Activated CD4-positive, alpha-beta T cell treated with anti-CD3 and anti-CD28 coated beads for 36 hours (primary cell): Measurements from ENCODE around the gene ELOVL6. TPM values are rescaled to one million over a fixed set of nuclear protein-coding genes. Genes with fewer than 3 reads are reported as not detected.
A peak's percentile ranks its signal among the peaks of the same experiment; 100 is the strongest.
"Not testable (repeated sequence)": the region's sequence is repeated elsewhere in the genome, so short reads cannot be mapped to it uniquely, and the experiment has no call there.

Experiments
- ATAC-seq: fragments of 200-7000 bp; cut with Tn5 transposase; one replicate; pipeline ENCODE4 v1.10.0; 2021; ENCODE audit warnings: mild to moderate bottlenecking, moderate library complexity
- CTCF ChIA-PET: fragments of 350-600 bp; sonication (Branson Sonifier 250); formaldehyde crosslinking; loops from one replicate; lab custom pipeline; 2021; ENCODE audit warnings: antibody characterized with exemption; lab: Charles Lee
- POLR2A ChIA-PET: fragments of 350-600 bp; sonication (Branson Sonifier 250); formaldehyde crosslinking; loops from one replicate; lab custom pipeline; 2021; ENCODE audit warnings: antibody characterized with exemption, inconsistent platforms; lab: Charles Lee
- DNase-seq: peaks from one replicate; pipeline ENCODE4 v3.0.0-alpha.2; 2020
- H3K27ac Mint-ChIP-seq: one replicate; pipeline ENCODE4 v1.8.0; 2021; ENCODE audit warnings: mixed read lengths
- H3K27me3 Mint-ChIP-seq: one replicate; pipeline ENCODE4 v1.8.0; 2021; ENCODE audit warnings: mixed read lengths
- H3K36me3 Mint-ChIP-seq: one replicate; pipeline ENCODE4 v1.8.0; 2021; ENCODE audit warnings: low read depth, mixed read lengths
- H3K4me1 Mint-ChIP-seq: one replicate; pipeline ENCODE4 v1.8.0; 2021; ENCODE audit warnings: mixed read lengths
- H3K4me3 Mint-ChIP-seq: one replicate; pipeline ENCODE4 v1.8.0; 2021; ENCODE audit warnings: mild to moderate bottlenecking, moderate library complexity, mixed read lengths
- H3K9me3 Mint-ChIP-seq: one replicate; pipeline ENCODE4 v1.8.0; 2021; ENCODE audit warnings: low read depth, mixed read lengths
- intact Hi-C, 2 experiments: fragments of 100-400 bp; cut with DNase I in 1 of 2; cut with micrococcal nuclease in 1 of 2; formaldehyde crosslinking; loops; one replicate each; pipeline versions ENCODE4 v1.14.2 to v1.15.1; 2022 to 2024; cut with DNase I, micrococcal nuclease
- total RNA-seq, 2 experiments: library from RNA; stranded (reverse); gene quantifications; one replicate each; pipeline ENCODE4 v1.2.3, GENCODE V29; 2021

ELOVL6 gene
- total RNA-seq, 2 experiments from 2014 or later, result 10.2 TPM

DNA sequence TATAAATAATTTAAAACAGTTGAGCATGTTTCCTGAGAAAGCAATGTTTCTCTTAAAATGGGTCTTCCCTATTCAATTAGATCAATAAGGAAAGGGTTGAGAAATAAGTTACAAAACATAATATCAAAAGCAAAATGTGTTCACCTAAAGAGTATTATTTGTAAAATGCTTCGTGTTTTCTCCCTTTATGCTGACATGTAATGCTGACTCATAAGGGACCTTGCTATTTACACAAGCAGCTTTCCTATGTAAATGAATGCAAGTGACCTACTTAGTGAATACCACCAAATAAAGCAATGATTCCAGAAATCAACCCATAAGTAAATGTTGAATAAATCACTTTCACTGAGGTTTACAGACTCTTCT, 91.5 kb downstream of the ELOVL6 start:
- intact Hi-C loops, result no loop called here
- Mint-ChIP-seq H3K27ac (no peak overlapping the region), H3K4me1 (peaks cover 1% of the 10 kb centered on the region), H3K27me3 (no peaks in the 10 kb centered on the region), H3K4me3 (no peak overlapping the region), H3K36me3 (no peaks in the 10 kb centered on the region), H3K9me3 (no peaks in the 10 kb centered on the region)
- POLR2A ChIA-PET, result no interaction called here
- CTCF ChIA-PET, result no interaction called here
- ATAC-seq (no peak), DNase-seq (no peak)

DNA sequence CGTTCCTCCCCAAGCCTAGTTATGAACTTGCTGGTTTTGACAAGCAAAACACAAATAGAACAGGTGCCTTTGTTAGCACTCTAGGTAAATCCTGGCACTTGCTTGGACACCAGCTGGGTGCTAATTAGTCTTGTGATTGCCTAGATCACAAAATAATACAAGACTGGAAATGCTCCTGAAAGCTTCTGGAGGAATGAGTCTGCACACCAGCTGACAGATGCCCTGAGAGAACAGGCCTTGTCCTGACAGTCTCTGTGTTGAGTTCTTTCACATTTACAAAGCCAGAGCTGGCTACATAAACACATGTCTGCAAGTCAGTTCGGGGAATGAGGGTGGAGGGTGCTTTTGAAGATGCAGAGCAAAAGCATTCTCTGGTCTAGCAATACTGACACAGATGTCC, 93.8 kb downstream of the ELOVL6 start:
- Mint-ChIP-seq H3K27me3 (no peaks in the 10 kb centered on the region), H3K27ac (no peak overlapping the region), H3K9me3 (no peaks in the 10 kb centered on the region), H3K4me1 (peaks cover 1% of the 10 kb centered on the region), H3K36me3 (no peaks in the 10 kb centered on the region), H3K4me3 (no peak overlapping the region)
- CTCF ChIA-PET, result interaction anchor here (0.8 kb wide), 1 partner anchor 59 kb away, joined by 3 read pairs; no protein-coding TSS in a partner anchor
- ATAC-seq (no peak), DNase-seq (no peak)
- POLR2A ChIA-PET, result no interaction called here
- intact Hi-C loops, result no loop called here

DNA sequence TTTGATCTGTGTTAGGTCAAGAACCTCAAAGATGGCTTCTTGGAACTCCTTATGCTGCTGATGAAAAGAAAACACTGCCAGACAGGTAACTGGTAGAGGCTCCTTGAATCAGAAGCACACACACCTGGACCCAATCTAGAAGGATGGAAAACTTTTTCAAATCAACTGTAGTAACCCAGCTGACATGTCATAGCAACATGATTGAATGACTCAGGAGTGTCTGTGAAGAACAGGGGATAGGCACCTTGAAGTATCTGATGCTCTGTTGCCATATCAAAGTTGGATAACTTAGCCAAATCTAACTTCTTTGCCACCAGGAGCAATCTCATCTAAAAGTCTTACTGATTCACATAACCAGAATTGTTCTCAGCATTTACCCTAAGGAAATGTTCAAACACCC, 98.8 kb downstream of the ELOVL6 start:
- POLR2A ChIA-PET, result no interaction called here

DNA sequence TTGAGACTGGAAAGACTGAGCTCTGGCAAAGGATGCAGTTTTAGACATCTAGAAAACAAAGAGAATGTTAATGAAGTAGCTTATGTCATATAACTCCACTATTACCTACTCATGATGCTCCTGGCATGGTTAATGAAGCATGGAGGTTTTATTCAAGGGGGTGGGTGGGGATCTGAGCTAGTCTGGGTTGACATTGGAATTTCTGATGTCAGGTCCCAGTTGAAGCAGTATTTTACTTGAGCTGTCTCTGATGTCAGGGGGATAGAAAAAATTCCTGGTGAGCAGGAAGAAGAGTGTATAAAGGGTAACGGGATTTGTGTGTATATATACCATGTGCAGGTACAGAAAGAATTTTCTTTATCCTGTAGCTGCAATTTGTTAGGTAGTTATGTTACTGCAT, 102.0 kb downstream of the ELOVL6 start:
- H3K9me3 Mint-ChIP-seq, result no peaks in the 10 kb centered on the region
- intact Hi-C loops, result no loop called here
- no peak overlapping the region for H3K4me3 Mint-ChIP-seq
- ATAC-seq (no peak), DNase-seq (no peak)
- H3K36me3 Mint-ChIP-seq, result no peaks in the 10 kb centered on the region
- H3K27ac Mint-ChIP-seq, result no peak overlapping the region
- ChIA-PET CTCF (interaction anchor here (0.7 to 1.4 kb wide), 2 partner anchors 18 to 23 kb away, joined by 3 to 4 read pairs; no protein-coding TSS in a partner anchor), POLR2A (interaction anchor here (0.7 kb wide), 1 partner anchor 9 kb away, joined by 3 read pairs; no protein-coding TSS in a partner anchor)
- H3K27me3 Mint-ChIP-seq, result no peaks in the 10 kb centered on the region
- peaks cover 5% of the 10 kb centered on the region for H3K4me1 Mint-ChIP-seq

More for the DNA sequence above, 98.8 kb downstream of the ELOVL6 start:
- Mint-ChIP-seq H3K9me3 (no peaks in the 10 kb centered on the region), H3K4me1 (peaks cover 2% of the 10 kb centered on the region), H3K27me3 (no peaks in the 10 kb centered on the region), H3K27ac (no peak overlapping the region), H3K4me3 (no peak overlapping the region), H3K36me3 (no peaks in the 10 kb centered on the region)
- intact Hi-C loops, result no loop called here
- ATAC-seq (peak; percentile 51), DNase-seq (no peak)
- CTCF ChIA-PET, result no interaction called here

DNA sequence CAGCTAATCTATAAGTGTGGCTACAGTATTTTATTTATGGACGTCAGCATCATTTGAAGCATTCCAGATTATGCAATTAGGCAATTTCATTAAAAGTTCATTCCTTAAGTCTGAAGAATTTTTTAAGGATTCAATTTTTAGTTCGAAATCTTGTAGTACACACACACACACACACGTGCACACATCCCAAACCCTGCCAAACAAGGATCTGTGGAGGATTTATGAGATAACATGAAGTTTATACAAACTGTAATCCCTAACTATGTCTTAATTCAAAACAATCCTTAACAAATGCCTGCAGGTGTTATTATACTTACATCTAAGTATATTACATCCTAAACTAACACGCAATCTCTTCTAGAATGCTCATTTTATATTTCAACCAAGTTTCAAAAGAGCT, 105.8 kb downstream of the ELOVL6 start:
- ChIA-PET CTCF (interaction anchor here (1.0 kb wide), 1 partner anchor 43 kb away, joined by 3 read pairs; no protein-coding TSS in a partner anchor), POLR2A (no interaction called here)
- Mint-ChIP-seq H3K36me3 (peaks cover 10% of the 10 kb centered on the region), H3K27me3 (no peaks in the 10 kb centered on the region), H3K4me3 (no peak overlapping the region), H3K4me1 (peaks cover 38% of the 10 kb centered on the region), H3K9me3 (peaks cover 2% of the 10 kb centered on the region), H3K27ac (no peak overlapping the region)
- ATAC-seq, result no peak
- no peak for DNase-seq
- intact Hi-C loops, result no loop called here

DNA sequence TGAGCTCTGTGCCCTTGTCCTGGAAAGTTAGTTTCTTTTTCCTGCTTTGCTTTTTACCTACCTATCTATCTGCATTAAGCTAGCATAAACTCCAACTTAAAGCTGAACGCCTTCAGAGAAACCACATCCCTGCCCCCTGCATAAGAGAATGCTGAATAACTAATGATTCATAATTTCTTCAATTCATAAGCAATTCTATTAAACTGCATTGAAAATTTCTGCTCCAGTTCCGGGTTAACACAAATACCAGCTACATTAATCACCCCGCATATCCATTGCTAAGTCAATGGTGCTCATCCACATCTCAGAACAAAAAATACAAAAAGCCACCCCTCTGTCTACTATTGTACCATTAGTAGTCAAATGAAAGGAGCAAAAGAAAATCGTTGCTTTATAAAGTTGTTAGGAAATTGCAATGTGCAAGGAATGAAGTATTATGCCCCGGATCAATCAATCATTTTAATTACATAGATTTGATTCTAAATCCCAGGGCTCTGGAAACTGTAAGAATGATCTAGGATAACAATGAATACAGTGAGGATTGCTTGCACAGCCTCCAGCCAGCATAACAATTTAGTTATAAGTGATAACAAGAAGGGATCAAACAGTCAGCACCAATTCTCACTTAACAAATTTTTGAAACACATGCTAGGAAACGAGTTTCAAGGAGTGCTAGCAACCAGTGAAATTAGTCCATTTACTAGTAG, 106.8 kb downstream of the ELOVL6 start:
- H3K27ac Mint-ChIP-seq, result peak overlapping the region; percentile 4
- H3K4me1 Mint-ChIP-seq, result peaks cover 49% of the 10 kb centered on the region
- intact Hi-C loops, result no loop called here
- H3K36me3 Mint-ChIP-seq, result peaks cover 10% of the 10 kb centered on the region
- peaks cover 2% of the 10 kb centered on the region for H3K9me3 Mint-ChIP-seq
- no peak overlapping the region for H3K4me3 Mint-ChIP-seq
- CTCF ChIA-PET, result interaction anchor here (1.0 kb wide), 1 partner anchor 42 kb away, joined by 3 read pairs; no protein-coding TSS in a partner anchor
- ATAC-seq, result no peak
- no peak for DNase-seq
- H3K27me3 Mint-ChIP-seq, result no peaks in the 10 kb centered on the region
- POLR2A ChIA-PET, result no interaction called here

DNA sequence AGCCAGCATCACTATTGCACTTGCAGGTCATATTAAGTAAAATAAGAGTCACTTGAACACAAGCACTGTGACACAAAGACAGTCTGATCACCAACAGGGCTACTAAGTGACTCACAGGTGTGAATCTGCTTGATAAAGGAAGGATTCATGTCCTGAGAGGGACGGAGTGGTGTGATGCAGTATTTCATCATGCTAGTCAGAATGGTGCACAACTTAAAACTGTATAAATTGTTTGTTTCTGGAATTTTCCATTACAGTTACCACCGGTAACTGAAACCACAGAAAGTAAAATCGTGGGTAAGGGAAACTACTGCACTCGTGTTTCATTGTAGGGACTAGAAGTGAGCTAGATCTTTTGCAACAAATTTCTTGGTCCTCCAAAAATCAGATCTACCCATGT, 109.7 kb downstream of the ELOVL6 start:
- intact Hi-C loops, result loop anchor here (1.0 to 5.0 kb wide), 7 partner anchors 77 to 656 kb away; partner anchors contain the start of genes GAR1 (in 1 of the 2) and SEC24B (in 1 of the 2)
- CTCF ChIA-PET, result interaction anchor here (0.7 to 1.4 kb wide), 7 partner anchors 23 to 424 kb away, joined by 3 to 5 read pairs (median 3); no protein-coding TSS in a partner anchor
- Mint-ChIP-seq H3K9me3 (peaks cover 2% of the 10 kb centered on the region), H3K4me1 (peaks cover 68% of the 10 kb centered on the region), H3K36me3 (peaks cover 12% of the 10 kb centered on the region), H3K27me3 (no peaks in the 10 kb centered on the region), H3K4me3 (peak overlapping the region; percentile 43), H3K27ac (peak overlapping the region; percentile 96)
- ATAC-seq, result peak; percentile 90
- POLR2A ChIA-PET, result no interaction called here
- DNase-seq, result peak; percentile 62

DNA sequence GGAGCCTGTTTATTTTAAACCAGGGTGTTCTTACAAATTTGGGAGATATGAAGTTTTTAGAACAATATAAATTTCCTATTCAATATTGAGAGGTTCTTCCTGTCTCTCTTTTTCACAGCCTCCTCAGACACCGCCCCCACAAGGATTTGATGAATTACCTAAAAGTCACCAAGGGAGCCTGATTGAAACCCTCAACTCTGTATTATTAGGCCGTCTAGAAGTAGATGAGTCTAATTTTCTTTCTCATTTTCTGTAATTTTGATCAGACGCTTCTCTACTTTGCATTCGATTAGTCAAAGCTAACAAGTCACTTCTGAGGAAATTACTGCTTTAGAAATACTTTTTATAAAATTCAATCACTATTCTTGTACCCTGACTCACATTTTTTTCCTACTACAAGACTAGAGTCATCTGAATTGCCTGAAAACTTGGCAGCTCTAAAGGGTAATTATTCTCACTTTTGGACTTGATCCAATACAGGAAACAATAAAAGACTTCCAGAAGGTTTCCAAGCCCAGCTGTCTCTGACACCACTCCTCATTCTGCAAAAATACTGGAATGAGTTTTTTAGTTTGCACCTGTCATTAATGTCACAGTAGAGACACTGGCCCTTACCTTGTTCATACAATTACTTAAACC, 111.2 kb downstream of the ELOVL6 start:
- Mint-ChIP-seq H3K36me3 (peaks cover 12% of the 10 kb centered on the region), H3K9me3 (peaks cover 2% of the 10 kb centered on the region), H3K4me1 (peaks cover 68% of the 10 kb centered on the region), H3K27ac (peak overlapping the region; percentile 96), H3K4me3 (no peak overlapping the region), H3K27me3 (no peaks in the 10 kb centered on the region)
- intact Hi-C loops, result loop anchor here (2.0 to 5.0 kb wide), 5 partner anchors 26 to 655 kb away; partner anchors contain the start of genes GAR1 (in 1 of the 2) and SEC24B (in 1 of the 2)
- ChIA-PET CTCF (interaction anchor here (0.6 to 1.4 kb wide), 4 partner anchors 28 to 357 kb away, joined by 3 read pairs; partner anchors contain the start of gene PLA2G12A), POLR2A (interaction anchor here (0.6 to 1.3 kb wide), 4 partner anchors 9 to 78 kb away, joined by 3 to 4 read pairs (median 3); no protein-coding TSS in a partner anchor)
- DNase-seq, result peak; percentile 12
- peak; percentile 40 for ATAC-seq

DNA sequence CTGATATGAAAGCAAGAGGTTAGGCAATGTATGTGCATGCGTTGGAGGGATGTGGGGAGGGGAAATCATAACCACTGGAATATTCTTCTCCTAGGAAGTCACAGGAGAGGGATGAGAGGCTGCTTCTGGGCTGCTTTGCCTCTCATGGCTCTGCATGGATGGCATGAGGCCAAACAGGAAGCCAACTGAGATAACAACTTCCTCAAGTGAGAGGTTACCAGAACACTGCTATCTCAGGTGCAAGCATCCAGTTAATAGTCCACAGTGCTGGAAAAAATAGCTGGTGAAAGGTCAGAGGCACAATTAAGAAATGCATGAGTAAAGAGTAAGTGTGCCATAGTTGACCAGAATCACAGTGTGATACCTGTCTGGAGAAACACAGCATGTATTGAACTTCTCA, 113.3 kb downstream of the ELOVL6 start:
- ChIA-PET POLR2A (no interaction called here), CTCF (no interaction called here)
- intact Hi-C loops, result loop anchor here (5.0 kb wide), 3 partner anchors 138 to 653 kb away; partner anchors contain the start of genes GAR1 (in 1 of the 2) and SEC24B (in 1 of the 2)
- H3K27ac Mint-ChIP-seq, result peak overlapping the region; percentile 20
- peak; percentile 32 for DNase-seq
- peaks cover 54% of the 10 kb centered on the region for H3K4me1 Mint-ChIP-seq
- H3K9me3 Mint-ChIP-seq, result peaks cover 2% of the 10 kb centered on the region
- H3K4me3 Mint-ChIP-seq, result no peak overlapping the region
- no peaks in the 10 kb centered on the region for H3K27me3 Mint-ChIP-seq
- no peak for ATAC-seq
- H3K36me3 Mint-ChIP-seq, result peaks cover 12% of the 10 kb centered on the region

DNA sequence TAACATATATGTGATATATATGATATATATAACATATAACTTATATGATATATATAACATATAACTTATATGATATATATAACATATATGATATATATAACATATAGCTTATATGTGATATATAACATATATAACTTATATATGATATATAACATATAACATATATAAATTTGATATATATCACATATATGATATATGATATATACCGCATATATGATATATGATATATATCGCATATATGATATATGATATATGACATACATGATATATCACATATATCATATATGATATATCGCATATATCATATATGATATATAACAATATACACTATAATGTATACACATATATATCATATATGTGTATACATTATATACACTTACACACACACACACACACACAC, 114.3 kb downstream of the ELOVL6 start:
- no peak for ATAC-seq
- ChIA-PET CTCF (no interaction called here), POLR2A (no interaction called here)
- Mint-ChIP-seq H3K4me3 (no peak overlapping the region), H3K27ac (no peak overlapping the region), H3K27me3 (no peaks in the 10 kb centered on the region), H3K9me3 (peaks cover 2% of the 10 kb centered on the region), H3K4me1 (peaks cover 45% of the 10 kb centered on the region), H3K36me3 (peaks cover 10% of the 10 kb centered on the region)
- intact Hi-C loops, result no loop called here
- no peak for DNase-seq

DNA sequence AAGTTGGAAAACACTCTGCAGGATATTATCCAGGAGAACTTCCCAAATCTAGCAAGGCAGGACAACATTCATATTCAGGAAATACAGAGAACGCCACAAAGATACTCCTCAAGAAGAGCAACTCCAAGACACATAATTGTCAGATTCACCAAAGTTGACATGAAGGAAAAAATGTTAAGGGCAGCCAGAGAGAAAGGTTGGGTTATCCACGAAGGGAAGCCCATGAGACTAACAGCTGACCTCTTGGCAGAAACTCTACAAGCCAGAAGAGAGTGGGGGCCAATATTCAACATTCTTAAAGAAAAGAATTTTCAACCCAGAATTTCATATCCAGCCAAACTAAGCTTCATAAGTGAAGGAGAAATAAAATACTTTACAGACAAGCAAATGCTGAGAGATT, 120.3 kb downstream of the ELOVL6 start:
- H3K4me1 Mint-ChIP-seq, H3K9me3 Mint-ChIP-seq, POLR2A ChIA-PET, H3K27me3 Mint-ChIP-seq, intact Hi-C loops, CTCF ChIA-PET, H3K36me3 Mint-ChIP-seq, ATAC-seq, DNase-seq, H3K27ac Mint-ChIP-seq, H3K4me3 Mint-ChIP-seq: not testable (repeated sequence)
